Osteoblast (primary cell): ENCODE results near the gene FAM81A. TPM values are rescaled to one million over a fixed set of nuclear protein-coding genes. Genes with fewer than 3 reads are reported as not detected.

Experiments used
- DNase-seq: peaks from one replicate; pipeline ENCODE4 v3.0.0; 2011; ENCODE audit warnings: low spot score, mixed read lengths; ENCODE audit not compliant: insufficient read length; ENCODE audit errors: missing footprints
- H2AFZ ChIP-seq: 2 replicates; pipeline ENCODE4 v1.6.0; 2011; ENCODE audit warnings: mild to moderate bottlenecking, low read length
- H3K27ac ChIP-seq: 2 replicates; pipeline ENCODE4 v1.5.1; 2011; ENCODE audit warnings: mild to moderate bottlenecking, low read depth, low read length, moderate library complexity
- H3K27me3 ChIP-seq: 2 replicates; pipeline ENCODE4 v1.6.0; 2012; ENCODE audit warnings: mild to moderate bottlenecking, control low read depth, inconsistent platforms, low read length, moderate library complexity; ENCODE audit not compliant: insufficient read depth
- H3K36me3 ChIP-seq: 2 replicates; pipeline ENCODE4 v1.5.1; 2011; ENCODE audit warnings: mild to moderate bottlenecking, low read length, control low read depth, moderate library complexity; ENCODE audit not compliant: insufficient read depth
- H3K4me1 ChIP-seq: 2 replicates; pipeline ENCODE4 v1.5.1; 2011; ENCODE audit warnings: mild to moderate bottlenecking, low read length, control low read depth, moderate library complexity; ENCODE audit not compliant: insufficient read depth
- H3K4me2 ChIP-seq: 2 replicates; pipeline ENCODE4 v1.6.0; 2011; ENCODE audit warnings: mild to moderate bottlenecking, low read length; ENCODE audit not compliant: insufficient read depth
- H3K4me3 ChIP-seq: fragments of 200-600 bp; sonication (generic); 3 replicates; pipeline ENCODE4 v1.5.1; 2012; ENCODE audit warnings: mild to moderate bottlenecking, low read length, inconsistent platforms; ENCODE audit not compliant: insufficient read depth
- H3K79me2 ChIP-seq: 2 replicates; pipeline ENCODE4 v1.6.0; 2012; ENCODE audit warnings: mild to moderate bottlenecking, low read length, control low read depth, inconsistent platforms; ENCODE audit not compliant: insufficient read depth
- H3K9me3 ChIP-seq: 2 replicates; pipeline ENCODE4 v1.5.1; 2011; ENCODE audit warnings: low read depth, low read length, control low read depth
- H4K20me1 ChIP-seq: 2 replicates; pipeline ENCODE4 v1.6.0; 2012; ENCODE audit warnings: mild to moderate bottlenecking, low read length, control low read depth; ENCODE audit not compliant: insufficient read depth
- total RNA-seq: library from RNA; depleted of rRNA; stranded (reverse); fragments of >200 nt; gene quantifications from 2 replicates; pipeline ENCODE4 v1.2.3, GENCODE V29; 2012
- TF ChIP-seq, protein P1 (sequence below): IDR thresholded peaks from 2 replicates; pipeline ENCODE4 v1.5.1; 2011; ENCODE audit warnings: mild to moderate bottlenecking, low read depth, low read length, moderate library complexity; ENCODE audit errors: extremely low read depth

The FAM81A gene
- total RNA-seq, 1 donor, result 0.72 TPM

GRCh38 chr15:59396211-59396610, 41.8 kb upstream of the FAM81A start:
- TF ChIP-seq, protein P1, sequence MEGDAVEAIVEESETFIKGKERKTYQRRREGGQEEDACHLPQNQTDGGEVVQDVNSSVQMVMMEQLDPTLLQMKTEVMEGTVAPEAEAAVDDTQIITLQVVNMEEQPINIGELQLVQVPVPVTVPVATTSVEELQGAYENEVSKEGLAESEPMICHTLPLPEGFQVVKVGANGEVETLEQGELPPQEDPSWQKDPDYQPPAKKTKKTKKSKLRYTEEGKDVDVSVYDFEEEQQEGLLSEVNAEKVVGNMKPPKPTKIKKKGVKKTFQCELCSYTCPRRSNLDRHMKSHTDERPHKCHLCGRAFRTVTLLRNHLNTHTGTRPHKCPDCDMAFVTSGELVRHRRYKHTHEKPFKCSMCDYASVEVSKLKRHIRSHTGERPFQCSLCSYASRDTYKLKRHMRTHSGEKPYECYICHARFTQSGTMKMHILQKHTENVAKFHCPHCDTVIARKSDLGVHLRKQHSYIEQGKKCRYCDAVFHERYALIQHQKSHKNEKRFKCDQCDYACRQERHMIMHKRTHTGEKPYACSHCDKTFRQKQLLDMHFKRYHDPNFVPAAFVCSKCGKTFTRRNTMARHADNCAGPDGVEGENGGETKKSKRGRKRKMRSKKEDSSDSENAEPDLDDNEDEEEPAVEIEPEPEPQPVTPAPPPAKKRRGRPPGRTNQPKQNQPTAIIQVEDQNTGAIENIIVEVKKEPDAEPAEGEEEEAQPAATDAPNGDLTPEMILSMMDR, result no peak
- H3K4me1 ChIP-seq, result no peaks in the 10 kb centered on the region
- H3K36me3 ChIP-seq, result no peaks in the 10 kb centered on the region
- H3K4me3 ChIP-seq, result no peak overlapping the region
- H3K27me3 ChIP-seq, result no peaks in the 10 kb centered on the region
- no peak overlapping the region for H2AFZ ChIP-seq
- H3K27ac ChIP-seq, result no peak overlapping the region
- DNase-seq, result no peak
- H3K4me2 ChIP-seq, result no peak overlapping the region
- no peaks in the 10 kb centered on the region for H3K79me2 ChIP-seq
- no peaks in the 10 kb centered on the region for H4K20me1 ChIP-seq
- H3K9me3 ChIP-seq, result no peaks in the 10 kb centered on the region

GRCh38 chr15:59396679-59397078, 41.3 kb upstream of the FAM81A start:
- Histone ChIP-seq H3K4me2 (no peak overlapping the region), H3K4me1 (no peaks in the 10 kb centered on the region), H3K79me2 (no peaks in the 10 kb centered on the region), H3K36me3 (no peaks in the 10 kb centered on the region), H2AFZ (no peak overlapping the region), H4K20me1 (no peaks in the 10 kb centered on the region), H3K27ac (no peak overlapping the region), H3K27me3 (no peaks in the 10 kb centered on the region), H3K9me3 (no peaks in the 10 kb centered on the region), H3K4me3 (no peak overlapping the region)
- no peak for DNase-seq
- TF ChIP-seq, protein P1, result no peak

DNA sequence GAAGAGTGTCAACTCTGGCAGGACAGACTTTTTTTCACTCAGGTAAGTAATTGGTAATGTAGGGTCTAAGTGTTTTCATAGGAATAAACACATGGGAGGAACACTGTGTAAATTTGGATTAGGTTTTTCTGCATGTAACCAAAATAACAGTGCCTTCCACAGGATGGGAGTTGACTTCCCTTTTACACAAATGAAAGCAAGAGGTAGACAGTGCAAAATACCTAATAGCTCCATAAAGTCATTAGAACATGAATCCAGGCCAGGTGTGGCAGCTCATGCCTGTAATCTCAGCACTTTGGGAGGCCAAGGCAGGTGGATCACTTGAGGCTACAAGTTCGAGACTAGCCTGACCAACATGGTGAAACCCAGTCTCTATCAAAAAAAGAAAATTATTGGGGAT, 39.8 kb upstream of the FAM81A start:
- TF ChIP-seq, protein P1, result no peak
- no peak overlapping the region for H3K4me3 ChIP-seq
- H2AFZ ChIP-seq, result no peak overlapping the region
- H3K4me2 ChIP-seq, result no peak overlapping the region
- no peaks in the 10 kb centered on the region for H4K20me1 ChIP-seq
- H3K9me3 ChIP-seq, result no peaks in the 10 kb centered on the region
- H3K36me3 ChIP-seq, result no peaks in the 10 kb centered on the region
- no peak overlapping the region for H3K27ac ChIP-seq
- H3K79me2 ChIP-seq, result no peaks in the 10 kb centered on the region
- no peaks in the 10 kb centered on the region for H3K4me1 ChIP-seq
- DNase-seq, result no peak
- H3K27me3 ChIP-seq, result no peaks in the 10 kb centered on the region

DNA sequence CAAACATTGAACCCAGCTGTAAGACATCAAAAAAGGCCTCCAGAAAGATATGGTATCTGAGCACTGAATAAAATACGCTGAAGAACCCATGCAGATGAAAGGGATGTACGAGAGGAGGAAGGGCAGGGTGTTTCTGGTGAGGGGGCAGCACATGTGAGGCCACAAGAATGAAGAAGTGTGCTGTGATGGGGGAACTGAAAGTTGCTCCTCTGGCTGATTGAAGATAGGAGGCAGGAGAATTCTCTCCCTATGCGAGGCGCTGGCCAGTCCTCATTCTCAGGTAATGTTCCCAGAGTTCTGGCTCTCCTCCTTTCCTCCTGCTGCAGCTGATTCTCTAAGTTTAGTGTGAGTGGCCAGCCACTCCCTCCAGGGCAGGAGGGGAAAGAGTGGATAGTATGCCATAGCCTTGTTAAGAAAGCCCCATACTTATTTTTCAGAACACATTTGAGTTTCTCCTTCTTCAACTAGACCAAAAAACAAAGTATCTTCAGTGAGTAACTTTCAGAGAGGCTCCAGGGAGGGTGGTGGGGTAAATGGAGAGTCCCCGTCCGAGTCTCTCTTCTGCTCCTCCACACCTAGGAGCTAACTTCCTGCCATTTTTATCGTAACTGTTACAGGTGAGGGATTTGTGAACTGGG, 38.4 kb upstream of the FAM81A start:
- Histone ChIP-seq H3K27me3 (no peaks in the 10 kb centered on the region), H4K20me1 (no peaks in the 10 kb centered on the region), H3K79me2 (no peaks in the 10 kb centered on the region), H3K36me3 (no peaks in the 10 kb centered on the region), H3K4me1 (no peaks in the 10 kb centered on the region), H3K27ac (no peak overlapping the region), H3K9me3 (no peaks in the 10 kb centered on the region), H3K4me2 (no peak overlapping the region), H3K4me3 (no peak overlapping the region), H2AFZ (no peak overlapping the region)
- no peak for DNase-seq
- TF ChIP-seq, protein P1, result no peak
